Activated CD8-positive, alpha-beta memory T cell treated with anti-CD3 and anti-CD28 coated beads for 36 hours (primary cell): ENCODE results near the gene FOXK2. TPM values are rescaled to one million over a fixed set of nuclear protein-coding genes. Genes with fewer than 3 reads are reported as not detected.

ENCODE experiments used
- CTCF ChIA-PET: fragments of 350-600 bp; sonication (Branson Sonifier 250); formaldehyde crosslinking; loops from one replicate; lab custom pipeline; 2021; ENCODE audit warnings: antibody characterized with exemption; lab: Charles Lee
- POLR2A ChIA-PET: fragments of 350-600 bp; sonication (Branson Sonifier 250); formaldehyde crosslinking; loops from one replicate; lab custom pipeline; 2021; ENCODE audit warnings: antibody characterized with exemption; lab: Charles Lee
- total RNA-seq, 2 experiments: library from RNA; stranded (reverse); gene quantifications; one replicate each; pipeline ENCODE4 v1.2.3, GENCODE V29; 2021

The FOXK2 gene
- total RNA-seq: 10 to 100 TPM; 73.1 to 74.9 TPM

- ChIA-PET POLR2A (interaction anchor here (0.6 to 2.2 kb wide), 10 partner anchors 11 to 74 kb away, joined by 3 to 8 read pairs (median 4); partner anchors contain the start of gene NARF), CTCF (interaction anchor here (1.0 to 1.2 kb wide), 3 partner anchors 13 to 23 kb away, joined by 3 to 4 read pairs (median 3); no protein-coding TSS in a partner anchor)
Observed at GRCh38 chr17:82518826-82519810, at the start of gene FOXK2. FOXK2 (plus strand) TSS chr17:82519732; CDS start chr17:82519889, 157 bp downstream.

GRCh38 chr17:82470065-82470464, 49.5 kb upstream of the FOXK2 start:
- CTCF ChIA-PET: no interaction called here
- POLR2A ChIA-PET: no interaction called here

DNA sequence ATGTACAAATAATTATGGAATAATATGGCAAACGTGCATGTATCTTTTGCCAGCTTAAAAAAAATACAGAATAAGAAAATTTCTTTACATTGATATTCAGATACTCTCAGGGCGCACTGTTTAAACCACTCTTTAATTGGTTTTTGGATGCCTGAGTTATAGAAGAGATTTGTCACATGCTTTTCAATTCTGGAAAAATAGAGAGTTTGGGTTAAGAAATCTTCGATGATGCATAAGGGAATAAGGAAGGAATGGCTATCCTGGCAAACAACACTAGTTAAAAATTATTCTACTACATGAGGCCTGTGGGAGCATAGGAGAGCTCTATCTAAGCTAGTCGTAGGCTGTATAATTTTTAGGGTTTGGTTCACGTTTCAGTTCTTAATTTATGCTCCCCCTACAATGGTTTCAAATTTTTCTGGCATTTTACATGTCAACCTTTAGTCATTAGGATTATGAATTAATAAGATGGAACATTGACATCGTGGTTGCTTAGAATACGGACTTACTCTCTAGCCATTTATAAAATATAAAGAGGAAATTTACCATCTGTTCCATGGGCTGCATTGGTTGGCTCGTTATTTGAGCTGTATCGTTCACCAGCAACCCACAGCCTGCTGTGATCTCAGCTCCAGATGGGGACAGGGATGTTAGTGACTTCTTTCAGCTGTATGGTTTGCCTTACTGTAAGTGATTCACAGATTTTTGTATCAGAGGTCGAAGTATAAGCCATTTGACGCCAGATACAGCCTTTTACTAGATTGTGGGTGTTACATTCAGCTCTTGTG, 45.1 kb upstream of the FOXK2 start:
- CTCF ChIA-PET: no interaction called here
- POLR2A ChIA-PET: interaction anchor here (0.6 kb wide), 1 partner anchor 93 kb away, joined by 3 read pairs; no protein-coding TSS in a partner anchor

GRCh38 chr17:82475458-82475857, 44.1 kb upstream of the FOXK2 start:
- POLR2A ChIA-PET: interaction anchor here (0.6 kb wide), 1 partner anchor 94 kb away, joined by 3 read pairs; no protein-coding TSS in a partner anchor
- CTCF ChIA-PET: no interaction called here

- POLR2A ChIA-PET: no interaction called here
- CTCF ChIA-PET: interaction anchor here (1.0 kb wide), 1 partner anchor 10 kb away, joined by 3 read pairs; no protein-coding TSS in a partner anchor
Observed at GRCh38 chr17:82477934-82478333, 41.6 kb upstream of the FOXK2 start.

DNA sequence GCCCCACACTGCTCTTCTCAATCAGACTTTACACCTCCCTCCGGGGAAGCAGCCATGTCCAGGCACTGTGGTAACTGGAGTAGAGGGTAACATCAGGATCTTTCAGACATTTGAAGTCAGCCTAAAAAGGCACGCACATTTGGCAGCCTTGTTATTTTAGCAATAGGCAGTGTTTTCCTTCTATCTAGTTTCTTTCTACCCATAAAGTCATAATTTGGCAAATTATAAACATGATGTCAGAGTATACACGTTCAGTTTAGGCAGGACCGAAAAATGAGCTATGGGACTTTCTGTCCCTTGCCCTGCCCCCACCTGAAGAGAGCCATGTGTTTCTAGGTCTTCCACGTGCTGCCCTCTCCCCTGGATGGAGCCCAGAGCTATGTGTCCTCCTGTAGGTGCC, 39.9 kb upstream of the FOXK2 start:
- POLR2A ChIA-PET: no interaction called here
- CTCF ChIA-PET: interaction anchor here (1.3 to 1.6 kb wide), 2 partner anchors 17 to 75 kb away, joined by 3 read pairs; no protein-coding TSS in a partner anchor

- CTCF ChIA-PET: interaction anchor here (1.3 to 1.6 kb wide), 3 partner anchors 16 to 75 kb away, joined by 3 to 4 read pairs (median 3); no protein-coding TSS in a partner anchor
- POLR2A ChIA-PET: no interaction called here
Observed at GRCh38 chr17:82480318-82480717, 39.2 kb upstream of the FOXK2 start.

DNA sequence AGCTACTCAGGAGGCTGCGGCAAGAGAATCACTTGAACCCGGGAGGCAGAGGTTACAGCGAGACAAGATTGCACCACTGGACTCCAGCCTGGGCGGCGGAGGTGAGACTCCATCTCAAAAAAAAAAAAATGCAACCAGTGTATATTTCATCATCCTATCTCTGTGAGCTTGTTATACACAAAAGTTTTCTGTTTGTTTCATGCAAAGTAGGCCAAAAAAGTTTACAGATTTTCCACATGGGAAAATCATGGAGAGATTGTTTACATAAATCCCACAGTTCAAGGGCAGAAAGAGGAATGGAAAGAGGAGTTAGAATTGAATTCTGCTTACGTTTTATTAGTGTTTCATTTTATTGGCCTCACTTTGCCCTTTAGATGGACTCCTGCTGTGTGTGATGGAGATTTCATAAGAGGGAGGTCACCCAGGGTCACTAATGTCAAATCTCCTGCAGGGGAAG, 36.3 kb upstream of the FOXK2 start:
- POLR2A ChIA-PET: no interaction called here
- CTCF ChIA-PET: no interaction called here

GRCh38 chr17:82483836-82484235, 35.7 kb upstream of the FOXK2 start:
- ChIA-PET CTCF (no interaction called here), POLR2A (no interaction called here)

- CTCF ChIA-PET: no interaction called here
- POLR2A ChIA-PET: no interaction called here
Observed at GRCh38 chr17:82486231-82487094, 33.1 kb upstream of the FOXK2 start.

- POLR2A ChIA-PET: no interaction called here
- CTCF ChIA-PET: interaction anchor here (1.0 kb wide), 1 partner anchor 63 kb away, joined by 3 read pairs; no protein-coding TSS in a partner anchor
Observed at GRCh38 chr17:82487910-82488309, 31.6 kb upstream of the FOXK2 start.

- ChIA-PET POLR2A (no interaction called here), CTCF (no interaction called here)
Observed at GRCh38 chr17:82489117-82489516, 30.4 kb upstream of the FOXK2 start.

- CTCF ChIA-PET: interaction anchor here (0.5 kb wide), 1 partner anchor 60 kb away, joined by 3 read pairs; no protein-coding TSS in a partner anchor
- POLR2A ChIA-PET: no interaction called here
Observed at GRCh38 chr17:82489851-82490511, 29.6 kb upstream of the FOXK2 start.

DNA sequence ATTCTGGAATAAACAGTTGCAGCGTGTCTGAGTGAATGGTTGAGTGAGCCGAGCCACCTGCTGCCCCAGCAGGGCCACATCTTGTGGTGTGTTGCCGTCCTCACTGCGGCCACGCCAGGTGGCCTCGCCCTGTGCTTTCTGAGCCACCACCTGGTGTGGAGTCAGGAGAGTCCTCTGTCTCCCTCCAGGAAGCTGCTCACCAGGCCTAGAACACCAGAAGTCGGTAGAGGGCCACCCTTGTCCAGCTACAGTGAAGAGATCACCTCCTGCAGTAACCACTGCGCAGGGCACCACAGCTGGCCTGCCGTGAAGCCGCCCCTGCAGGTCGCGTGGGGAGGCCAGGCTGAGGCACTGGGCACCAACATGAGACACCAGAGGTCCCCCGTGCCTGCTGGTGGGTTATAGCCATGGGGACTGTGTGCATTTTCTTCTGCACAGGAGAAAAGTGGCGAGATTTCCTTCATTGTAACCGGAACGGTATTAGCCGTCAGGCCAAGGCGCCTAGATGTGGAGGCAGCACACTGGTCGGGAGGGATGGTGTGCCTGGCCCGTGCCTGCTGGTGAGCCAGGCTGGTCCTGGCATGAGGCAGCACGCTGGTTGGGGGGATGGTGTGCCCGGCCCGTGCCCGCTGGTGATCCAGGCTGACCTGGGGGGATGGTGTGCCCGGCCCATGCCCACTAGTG, 28.9 kb upstream of the FOXK2 start:
- ChIA-PET POLR2A (no interaction called here), CTCF (no interaction called here)

- CTCF ChIA-PET: no interaction called here
Observed at GRCh38 chr17:82491196-82491530, 28.4 kb upstream of the FOXK2 start.

DNA sequence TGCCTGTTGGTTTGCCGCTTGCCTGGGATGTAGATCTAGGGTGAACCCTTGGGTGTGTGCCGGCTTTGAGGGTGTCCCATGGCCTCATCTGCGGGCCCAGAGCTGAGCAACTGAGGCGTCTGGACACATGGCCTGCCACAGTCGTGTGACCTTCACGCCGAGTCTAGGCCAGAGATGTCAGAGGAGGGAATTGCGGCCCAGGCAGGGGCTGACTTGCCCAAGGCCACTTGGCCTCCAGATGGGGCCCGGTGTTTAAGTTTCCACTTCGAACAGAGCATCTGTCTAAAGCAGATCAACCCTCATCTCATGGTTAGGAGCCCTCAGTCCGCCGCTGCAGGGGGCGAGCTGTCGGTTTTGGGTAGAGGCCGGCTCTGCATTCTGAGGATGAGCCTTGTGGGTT, 28.0 kb upstream of the FOXK2 start:
- CTCF ChIA-PET: no interaction called here

More at GRCh38 chr17:82491196-82491530, 28.4 kb upstream of the FOXK2 start:
- POLR2A ChIA-PET: no interaction called here

GRCh38 chr17:82492643-82493225, 26.8 kb upstream of the FOXK2 start:
- ChIA-PET POLR2A (no interaction called here), CTCF (interaction anchor here (0.6 to 1.1 kb wide), 2 partner anchors 12 to 62 kb away, joined by 3 to 5 read pairs; no protein-coding TSS in a partner anchor)

More for the DNA sequence above, 28.0 kb upstream of the FOXK2 start:
- POLR2A ChIA-PET: no interaction called here
